Osteoblast (primary cell): ENCODE measurements around the gene CSPG5. TPM values are rescaled to one million over a fixed set of nuclear protein-coding genes. Genes with fewer than 3 reads are reported as not detected.

Source experiments
- DNase-seq: peaks from one replicate; pipeline ENCODE4 v3.0.0; 2011; ENCODE audit warnings: low spot score, mixed read lengths; ENCODE audit not compliant: insufficient read length; ENCODE audit errors: missing footprints
- H2AFZ ChIP-seq: 2 replicates; pipeline ENCODE4 v1.6.0; 2011; ENCODE audit warnings: mild to moderate bottlenecking, low read length
- H3K27ac ChIP-seq: 2 replicates; pipeline ENCODE4 v1.5.1; 2011; ENCODE audit warnings: mild to moderate bottlenecking, low read depth, low read length, moderate library complexity
- H3K27me3 ChIP-seq: 2 replicates; pipeline ENCODE4 v1.6.0; 2012; ENCODE audit warnings: mild to moderate bottlenecking, control low read depth, inconsistent platforms, low read length, moderate library complexity; ENCODE audit not compliant: insufficient read depth
- H3K36me3 ChIP-seq: 2 replicates; pipeline ENCODE4 v1.5.1; 2011; ENCODE audit warnings: mild to moderate bottlenecking, low read length, control low read depth, moderate library complexity; ENCODE audit not compliant: insufficient read depth
- H3K4me1 ChIP-seq: 2 replicates; pipeline ENCODE4 v1.5.1; 2011; ENCODE audit warnings: mild to moderate bottlenecking, low read length, control low read depth, moderate library complexity; ENCODE audit not compliant: insufficient read depth
- H3K4me2 ChIP-seq: 2 replicates; pipeline ENCODE4 v1.6.0; 2011; ENCODE audit warnings: mild to moderate bottlenecking, low read length; ENCODE audit not compliant: insufficient read depth
- H3K4me3 ChIP-seq: fragments of 200-600 bp; sonication (generic); 3 replicates; pipeline ENCODE4 v1.5.1; 2012; ENCODE audit warnings: mild to moderate bottlenecking, low read length, inconsistent platforms; ENCODE audit not compliant: insufficient read depth
- H3K79me2 ChIP-seq: 2 replicates; pipeline ENCODE4 v1.6.0; 2012; ENCODE audit warnings: mild to moderate bottlenecking, low read length, control low read depth, inconsistent platforms; ENCODE audit not compliant: insufficient read depth
- H3K9me3 ChIP-seq: 2 replicates; pipeline ENCODE4 v1.5.1; 2011; ENCODE audit warnings: low read depth, low read length, control low read depth
- H4K20me1 ChIP-seq: 2 replicates; pipeline ENCODE4 v1.6.0; 2012; ENCODE audit warnings: mild to moderate bottlenecking, low read length, control low read depth; ENCODE audit not compliant: insufficient read depth
- CTCF ChIP-seq: IDR thresholded peaks from 2 replicates; pipeline ENCODE4 v1.5.1; 2011; ENCODE audit warnings: mild to moderate bottlenecking, low read depth, low read length, moderate library complexity; ENCODE audit errors: extremely low read depth
- total RNA-seq: library from RNA; depleted of rRNA; stranded (reverse); fragments of >200 nt; gene quantifications from 2 replicates; pipeline ENCODE4 v1.2.3, GENCODE V29; 2012

CSPG5 gene
- total RNA-seq, 1 donor: under 0.01 TPM

DNA sequence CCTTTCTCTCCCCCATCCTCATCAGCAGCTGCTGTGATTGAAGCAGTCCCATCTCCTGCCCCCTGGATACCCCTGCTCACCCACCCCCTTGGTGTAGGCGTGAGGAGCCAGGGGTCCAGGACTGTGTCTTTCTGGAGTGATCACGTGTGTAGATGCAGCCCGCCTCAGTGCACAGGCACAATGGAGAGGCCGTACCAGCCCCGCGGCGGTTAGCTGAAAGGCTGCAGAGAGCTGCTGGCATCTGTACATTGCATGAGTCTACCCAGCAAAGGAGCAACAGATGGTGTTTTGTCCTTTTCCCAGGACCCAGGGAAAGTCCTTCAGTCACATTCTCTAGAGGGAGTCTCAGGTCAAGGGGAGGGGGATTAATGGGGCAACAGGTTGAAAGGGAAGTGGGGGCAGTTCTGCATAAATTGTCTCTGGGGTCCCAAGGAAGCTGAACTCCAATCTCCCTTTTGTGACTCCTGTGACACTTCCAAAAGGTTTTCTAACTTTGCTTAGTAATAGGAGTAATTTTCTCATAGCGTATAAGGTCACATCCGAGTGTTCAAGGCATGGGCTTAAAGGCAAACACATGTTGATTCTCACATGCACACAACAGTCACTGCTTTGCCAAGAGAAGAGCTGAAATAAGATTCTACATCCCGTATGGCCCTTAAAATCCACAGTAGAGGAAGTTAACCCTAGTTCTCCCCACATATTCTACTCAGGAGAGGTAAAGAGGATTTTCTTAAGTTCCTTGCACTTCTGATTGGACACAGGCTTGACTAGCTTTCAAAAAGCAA, 7.1 kb downstream of the CSPG5 start:
- Histone ChIP-seq H3K4me2 (no peak overlapping the region), H4K20me1 (no peaks in the 10 kb centered on the region), H3K36me3 (no peaks in the 10 kb centered on the region), H2AFZ (no peak overlapping the region), H3K4me3 (no peak overlapping the region), H3K79me2 (no peaks in the 10 kb centered on the region), H3K27ac (no peak overlapping the region), H3K4me1 (no peaks in the 10 kb centered on the region), H3K9me3 (no peaks in the 10 kb centered on the region), H3K27me3 (peaks cover 36% of the 10 kb centered on the region)
- no peak for DNase-seq
- no peak for TF ChIP-seq CTCF

GRCh38 chr3:47568901-47569300, 9.8 kb downstream of the CSPG5 start:
- Histone ChIP-seq H4K20me1 (no peaks in the 10 kb centered on the region), H3K36me3 (no peaks in the 10 kb centered on the region), H3K4me2 (no peak overlapping the region), H3K27ac (no peak overlapping the region), H3K9me3 (no peaks in the 10 kb centered on the region), H3K27me3 (peaks cover 43% of the 10 kb centered on the region), H3K79me2 (no peaks in the 10 kb centered on the region), H2AFZ (no peak overlapping the region), H3K4me1 (no peaks in the 10 kb centered on the region), H3K4me3 (no peak overlapping the region)
- no peak for DNase-seq
- no peak for TF ChIP-seq CTCF

GRCh38 chr3:47567149-47567548, 11.5 kb downstream of the CSPG5 start:
- DNase-seq: no peak
- Histone ChIP-seq H3K9me3 (no peaks in the 10 kb centered on the region), H3K27ac (no peak overlapping the region), H3K36me3 (no peaks in the 10 kb centered on the region), H4K20me1 (no peaks in the 10 kb centered on the region), H3K27me3 (peaks cover 42% of the 10 kb centered on the region), H2AFZ (no peak overlapping the region), H3K79me2 (no peaks in the 10 kb centered on the region), H3K4me1 (no peaks in the 10 kb centered on the region), H3K4me2 (no peak overlapping the region), H3K4me3 (no peak overlapping the region)
- no peak for TF ChIP-seq CTCF

DNA sequence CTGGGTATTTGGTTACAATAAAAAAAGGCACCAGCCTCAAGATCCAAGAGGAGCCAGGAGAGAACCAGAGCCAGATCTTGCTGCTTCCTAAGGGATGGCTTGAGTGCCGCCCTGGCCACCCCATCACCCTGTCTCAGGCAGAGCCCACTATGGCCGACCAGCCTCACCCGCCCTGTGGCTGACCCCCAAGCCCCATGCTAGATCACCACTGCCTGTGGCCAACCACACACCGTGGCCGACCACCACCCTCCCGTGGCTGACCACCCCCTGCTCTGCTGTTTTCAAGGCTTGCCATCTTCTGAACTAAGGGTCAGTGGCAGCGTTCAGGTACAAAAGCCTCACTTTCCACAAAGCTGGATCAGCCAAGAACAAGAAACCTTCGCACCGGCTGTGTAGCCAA, 12.0 kb downstream of the CSPG5 start:
- no peak for TF ChIP-seq CTCF
- H3K36me3 ChIP-seq: no peaks in the 10 kb centered on the region
- H3K9me3 ChIP-seq: no peaks in the 10 kb centered on the region

More for the DNA sequence above, 12.0 kb downstream of the CSPG5 start:
- H4K20me1 ChIP-seq: no peaks in the 10 kb centered on the region
- H3K4me1 ChIP-seq: no peaks in the 10 kb centered on the region
- peaks cover 38% of the 10 kb centered on the region for H3K27me3 ChIP-seq
- no peak for DNase-seq
- H2AFZ ChIP-seq: no peak overlapping the region
- no peaks in the 10 kb centered on the region for H3K79me2 ChIP-seq
- no peak overlapping the region for H3K4me2 ChIP-seq
- H3K27ac ChIP-seq: no peak overlapping the region
- no peak overlapping the region for H3K4me3 ChIP-seq
